Measurements from ENCODE around the gene CTSA. TPM values are rescaled to one million over a fixed set of nuclear protein-coding genes. Genes with fewer than 3 reads are reported as not detected.

Gene CTSA
- total and polyA plus RNA-seq, 9 of the 15 experiments (the other 6 are each of a cell fraction or from before 2014, with no cell fraction given): 8.8 to 61.7 (median 28.3) TPM

GRCh38 chr20:45857114-45857881, 33.8 kb upstream of the CTSA start, which contains the start of the genes ACOT8 and ZSWIM3 (continued):
- no peak for TF ChIP-seq RREB1 (CRISPR knock-in tag; IDR thresholded peaks at IDR 0.05)
- TF ChIP-seq ZNF785 (CRISPR knock-in tag; IDR thresholded peaks at IDR 0.05): no peak
- peak; percentile 88 for TF ChIP-seq ATF7 (IDR thresholded peaks at IDR 0.05)
- peak; percentile 100 for TF ChIP-seq PBX2 (CRISPR knock-in tag; IDR thresholded peaks at IDR 0.05; ENCODE audit: low read depth)
- peak; percentile 100 for TF ChIP-seq PBX2 (tag; conservative IDR thresholded peaks at IDR 0.05; ENCODE audit: low read depth)
- TF ChIP-seq MIER1 (IDR thresholded peaks at IDR 0.05; ENCODE audit: low read depth): no peak
- no peak for TF ChIP-seq FOXK1 (CRISPR knock-in tag; IDR thresholded peaks at IDR 0.05; ENCODE audit: borderline replicate concordance)
- TF ChIP-seq MCM3 (IDR thresholded peaks at IDR 0.05): no peak
- no peak for TF ChIP-seq CBFA2T3 (IDR thresholded peaks at IDR 0.05)
- no peak for TF ChIP-seq EWSR1 (IDR thresholded peaks at IDR 0.05; ENCODE audit: borderline replicate concordance, low read depth, partially characterized antibody)
- TF ChIP-seq ZKSCAN8 (CRISPR knock-in tag; IDR thresholded peaks at IDR 0.05): no peak
- peak; percentile 81 for TF ChIP-seq TAF9B (IDR thresholded peaks at IDR 0.05; ENCODE audit: partially characterized antibody)
- TF ChIP-seq ILF3 (IDR thresholded peaks at IDR 0.05; ENCODE audit: borderline replicate concordance): no peak
- no peak for TF ChIP-seq AFF1 (IDR thresholded peaks at IDR 0.05; ENCODE audit: low read depth in 1 of 2, partially characterized antibody in 2 of 2)
- no peak for TF ChIP-seq FUS (optimal IDR thresholded peaks at IDR 0.05; ENCODE audit: low read depth, low read length)
- TF ChIP-seq MEF2A (IDR thresholded peaks at IDR 0.05; ENCODE audit: control insufficient read depth, low read depth, low read length): no peak

All from K562 (cell line).